Activated T-helper 9 cell treated with anti-CD3 and anti-CD28 coated beads, Interleukin-2, amount 50 U/mL, for 16 hours (primary cell): ENCODE data around the gene USP4.
"Not testable (repeated sequence)": the region's sequence is repeated elsewhere in the genome, so short reads cannot be mapped to it uniquely, and the experiment has no call there.

ENCODE experiments used
- DNase-seq: peaks from one replicate; pipeline ENCODE4 v3.0.0-alpha.2; 2020; ENCODE audit warnings: low read depth

The USP4 gene

GRCh38 chr3:49349348-49350114 lies 9.7 kb upstream of the USP4 start:
- DNase-seq: no peak

- not testable (repeated sequence) for DNase-seq
These were observed 8.5 kb upstream of the USP4 start for GRCh38 chr3:49348361-49348760.

GRCh38 chr3:49346797-49347251 lies 7.0 kb upstream of the USP4 start:
- no peak for DNase-seq

GRCh38 chr3:49343163-49343562 lies 3.3 kb upstream of the USP4 start:
- no peak for DNase-seq

GRCh38 chr3:49341996-49342395 lies 2.1 kb upstream of the USP4 start:
- no peak for DNase-seq

- DNase-seq: no peak
These were observed 292 bp downstream of the USP4 start for GRCh38 chr3:49339581-49339940.

- DNase-seq: no peak
These were observed 5.8 kb downstream of the USP4 start for GRCh38 chr3:49333916-49334633.

- DNase-seq: no peak
These were observed 6.8 kb downstream of the USP4 start for GRCh38 chr3:49333091-49333490.

GRCh38 chr3:49329186-49329585 lies 10.7 kb downstream of the USP4 start:
- no peak for DNase-seq

GRCh38 chr3:49328350-49328749 lies 11.5 kb downstream of the USP4 start:
- DNase-seq: not testable (repeated sequence)

GRCh38 chr3:49327485-49327884 lies 12.4 kb downstream of the USP4 start:
- DNase-seq: no peak

GRCh38 chr3:49324768-49325167 lies 15.1 kb downstream of the USP4 start:
- DNase-seq: no peak

GRCh38 chr3:49316696-49317457 lies 23.0 kb downstream of the USP4 start:
- DNase-seq: no peak

- no peak for DNase-seq
These were observed 25.8 kb downstream of the USP4 start for GRCh38 chr3:49313896-49314688.

GRCh38 chr3:49311283-49311682 lies 28.6 kb downstream of the USP4 start:
- DNase-seq: no peak

- DNase-seq: no peak
These were observed 29.2 kb downstream of the USP4 start for GRCh38 chr3:49310677-49311076.

GRCh38 chr3:49305608-49306007 lies 34.2 kb downstream of the USP4 start:
- DNase-seq: no peak

GRCh38 chr3:49302613-49303012 lies 37.2 kb downstream of the USP4 start:
- no peak for DNase-seq

GRCh38 chr3:49300595-49300994 lies 39.3 kb downstream of the USP4 start:
- DNase-seq: no peak

GRCh38 chr3:49298511-49298910 lies 41.3 kb downstream of the USP4 start:
- no peak for DNase-seq

- no peak for DNase-seq
These were observed 43.0 kb downstream of the USP4 start for GRCh38 chr3:49296781-49297411.
